Measurements from ENCODE around the gene WASL.

- TF ChIP-seq CTCF (IDR thresholded peaks at IDR 0.05): no peak
- no peak for TF ChIP-seq POLR2A (IDR thresholded peaks at IDR 0.05; ENCODE audit: low read depth)
- TF ChIP-seq POLR2AphosphoS5 (IDR thresholded peaks at IDR 0.05): no peak
Observed at GRCh38 chr7:123690550-123690949, 58.3 kb downstream of the WASL start.
